ENCODE data around the gene PGS1. TPM values are rescaled to one million over a fixed set of nuclear protein-coding genes. Genes with fewer than 3 reads are reported as not detected.

PGS1 gene
- total and polyA plus RNA-seq, 10 of the 15 experiments (the other 5 are each of a cell fraction or from before 2014, with no cell fraction given), result 1.3 to 37.6 (median 27.4) TPM

DNA sequence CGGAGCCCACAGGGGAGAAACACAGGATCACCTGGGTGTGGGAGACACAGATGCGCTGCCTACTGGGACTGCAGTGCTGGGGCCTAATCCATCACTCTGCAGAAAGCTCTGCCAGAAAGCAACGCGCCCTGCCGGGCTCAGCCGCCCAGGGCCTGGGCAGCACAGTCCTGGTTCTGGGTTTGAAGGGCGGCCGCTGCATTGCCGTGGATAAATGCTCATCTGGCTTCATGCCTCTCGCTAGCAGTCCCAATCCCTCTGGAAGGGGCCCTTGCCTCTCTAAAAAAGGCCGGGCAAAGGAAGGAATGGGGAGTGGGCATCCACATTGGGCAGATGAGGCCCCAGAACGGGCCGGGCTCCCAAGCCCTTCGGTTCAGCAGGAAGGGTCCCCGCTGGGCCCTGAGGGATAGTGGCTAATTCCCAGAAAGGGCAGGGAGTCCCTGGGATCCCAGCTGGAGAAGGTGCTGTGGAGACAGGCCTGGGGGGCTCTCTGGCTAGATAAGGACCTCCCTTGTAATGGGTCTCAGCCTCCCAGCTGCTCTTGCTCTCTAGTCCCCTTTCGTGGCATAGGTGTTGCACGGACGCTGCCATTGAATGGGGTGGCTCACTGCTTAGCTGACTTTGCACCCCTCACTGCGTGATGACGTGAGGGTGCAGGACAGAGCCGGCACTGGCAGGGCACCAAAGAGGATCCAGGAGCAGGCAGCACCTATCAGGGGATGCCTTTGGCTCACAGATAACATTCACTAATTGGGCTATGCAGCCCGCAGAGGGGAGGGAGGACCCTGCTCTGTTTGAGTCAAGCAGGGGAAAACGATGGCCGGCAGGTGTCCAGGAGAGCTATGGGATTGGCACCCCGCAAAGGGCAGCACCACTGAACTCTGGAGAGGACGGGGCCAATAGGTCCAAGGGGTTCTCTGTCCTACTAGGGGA is 88.6 kb downstream of the PGS1 start (continued):
- TF ChIP-seq, protein P1, sequence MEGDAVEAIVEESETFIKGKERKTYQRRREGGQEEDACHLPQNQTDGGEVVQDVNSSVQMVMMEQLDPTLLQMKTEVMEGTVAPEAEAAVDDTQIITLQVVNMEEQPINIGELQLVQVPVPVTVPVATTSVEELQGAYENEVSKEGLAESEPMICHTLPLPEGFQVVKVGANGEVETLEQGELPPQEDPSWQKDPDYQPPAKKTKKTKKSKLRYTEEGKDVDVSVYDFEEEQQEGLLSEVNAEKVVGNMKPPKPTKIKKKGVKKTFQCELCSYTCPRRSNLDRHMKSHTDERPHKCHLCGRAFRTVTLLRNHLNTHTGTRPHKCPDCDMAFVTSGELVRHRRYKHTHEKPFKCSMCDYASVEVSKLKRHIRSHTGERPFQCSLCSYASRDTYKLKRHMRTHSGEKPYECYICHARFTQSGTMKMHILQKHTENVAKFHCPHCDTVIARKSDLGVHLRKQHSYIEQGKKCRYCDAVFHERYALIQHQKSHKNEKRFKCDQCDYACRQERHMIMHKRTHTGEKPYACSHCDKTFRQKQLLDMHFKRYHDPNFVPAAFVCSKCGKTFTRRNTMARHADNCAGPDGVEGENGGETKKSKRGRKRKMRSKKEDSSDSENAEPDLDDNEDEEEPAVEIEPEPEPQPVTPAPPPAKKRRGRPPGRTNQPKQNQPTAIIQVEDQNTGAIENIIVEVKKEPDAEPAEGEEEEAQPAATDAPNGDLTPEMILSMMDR (IDR thresholded peaks at IDR 0.05 in 2 of 3, conservative IDR thresholded peaks at IDR 0.05 in 1 of 3; ENCODE audit: control insufficient read depth in 2 of 3, extremely low read depth in 1 of 3, insufficient read depth in 1 of 3, low read depth in 3 of 3, low read length in 3 of 3), result no peak
- no peak for TF ChIP-seq SREBF1 (IDR thresholded peaks at IDR 0.05; ENCODE audit: low read length)
- TF ChIP-seq CHD4 (IDR thresholded peaks at IDR 0.05), result no peak
- no peak for TF ChIP-seq RELA (IDR thresholded peaks at IDR 0.05; ENCODE audit: borderline replicate concordance, partially characterized antibody)

DNA sequence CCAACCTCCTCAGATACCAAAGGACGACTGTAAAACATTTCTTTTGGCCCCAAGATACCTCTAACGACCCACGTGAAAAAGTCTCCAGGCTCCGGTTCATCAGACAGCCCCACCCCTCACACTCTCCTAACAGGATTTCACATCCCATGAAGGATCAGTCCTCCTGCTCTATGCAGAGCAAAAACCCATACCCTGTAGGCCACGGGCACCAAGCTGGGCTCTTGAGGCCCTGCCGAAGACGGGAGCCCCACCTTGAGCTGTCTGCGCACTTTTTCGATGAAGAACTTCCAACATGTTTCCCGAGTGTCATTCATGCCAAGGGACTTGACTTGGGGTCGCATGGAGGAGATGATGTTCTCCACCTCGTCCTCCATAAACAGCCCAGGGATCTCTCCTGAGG is 89.9 kb downstream of the PGS1 start:
- Histone ChIP-seq H4K20me1 (ENCODE audit: control insufficient read depth, insufficient read depth) (no peaks in the 10 kb centered on the region), H2AFZ (ENCODE audit: control insufficient read depth, low read depth, low read length) (no peak overlapping the region), H3K27ac (ENCODE audit: control insufficient read depth, insufficient read depth) (no peak overlapping the region), H3K4me3 (no peak overlapping the region), H3K79me2 (ENCODE audit: control insufficient read depth, insufficient read depth, low read length) (peaks cover 2% of the 10 kb centered on the region), H3K9ac (ENCODE audit: control insufficient read depth, insufficient read depth, low read length) (no peak overlapping the region), H3K27me3 (replicated peaks in 1 of 2; ENCODE audit: control insufficient read depth in 2 of 2, insufficient read depth in 2 of 2, low read length in 1 of 2) (no peaks in the 10 kb centered on the region), H3K4me2 (ENCODE audit: control insufficient read depth, insufficient read depth) (no peak overlapping the region), H3K4me1 (ENCODE audit: control insufficient read depth, insufficient read depth, low read length) (peaks cover 17% of the 10 kb centered on the region), H3K9me3 (replicated peaks; ENCODE audit: control insufficient read depth, insufficient read depth, low read length) (peaks cover 4% of the 10 kb centered on the region; the same call in 2 of the 3 replicates), H3K36me3 (ENCODE audit: control insufficient read depth in 2 of 2, insufficient read depth in 2 of 2, low read length in 1 of 2) (no peaks in the 10 kb centered on the region)
- intact Hi-C loops (cut with micrococcal nuclease; ENCODE audit: unreplicated experiment) (no loop called here), in situ Hi-C loops (cut with MboI) (no loop called here)
- RAD21 ChIA-PET (ENCODE audit: unreplicated experiment), result no interaction called here
- POLR2A ChIA-PET, result no interaction called here
- no peak for FAIRE-seq
- ATAC-seq, result no peak
- DNase-seq (ENCODE audit: low read depth, low spot score), result no peak
- no TSS peak for BruUV-seq (replicated peaks)
- SMC1A ChIA-PET (ENCODE audit: uncharacterized antibody, unreplicated experiment), result no interaction called here
- 35% methylated on average over 12 of the region's 12 CpGs for WGBS (ENCODE audit: insufficient coverage, insufficient replicate concordance, low lambda C conversion rate, missing lambda C conversion rate)
- CTCF ChIA-PET, result no interaction called here
- TF ChIP-seq CBFB (IDR thresholded peaks at IDR 0.05; ENCODE audit: low read depth), result no peak
- no peak for TF ChIP-seq RB1 (IDR thresholded peaks at IDR 0.05; ENCODE audit: borderline replicate concordance)
- no peak for TF ChIP-seq KLF5 (IDR thresholded peaks at IDR 0.05; ENCODE audit: partially characterized antibody)
- no peak for TF ChIP-seq FOS (IDR thresholded peaks at IDR 0.05; ENCODE audit: borderline replicate concordance, extremely low read depth, insufficient read length)
- TF ChIP-seq, protein P2, sequence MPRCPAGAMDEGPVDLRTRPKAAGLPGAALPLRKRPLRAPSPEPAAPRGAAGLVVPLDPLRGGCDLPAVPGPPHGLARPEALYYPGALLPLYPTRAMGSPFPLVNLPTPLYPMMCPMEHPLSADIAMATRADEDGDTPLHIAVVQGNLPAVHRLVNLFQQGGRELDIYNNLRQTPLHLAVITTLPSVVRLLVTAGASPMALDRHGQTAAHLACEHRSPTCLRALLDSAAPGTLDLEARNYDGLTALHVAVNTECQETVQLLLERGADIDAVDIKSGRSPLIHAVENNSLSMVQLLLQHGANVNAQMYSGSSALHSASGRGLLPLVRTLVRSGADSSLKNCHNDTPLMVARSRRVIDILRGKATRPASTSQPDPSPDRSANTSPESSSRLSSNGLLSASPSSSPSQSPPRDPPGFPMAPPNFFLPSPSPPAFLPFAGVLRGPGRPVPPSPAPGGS (IDR thresholded peaks at IDR 0.05; ENCODE audit: borderline replicate concordance, insufficient read depth, low read depth, low read length, poor library complexity, severe bottlenecking), result no peak
- TF ChIP-seq TCF7 (IDR thresholded peaks at IDR 0.05; ENCODE audit: borderline replicate concordance), result no peak
- TF ChIP-seq ASH2L (IDR thresholded peaks at IDR 0.05; ENCODE audit: borderline replicate concordance, low read depth), result no peak
- no peak for TF ChIP-seq ZZZ3 (IDR thresholded peaks at IDR 0.05; ENCODE audit: control insufficient read depth, insufficient read length, low read depth)
- no peak for TF ChIP-seq RUNX3 (IDR thresholded peaks at IDR 0.05; ENCODE audit: low read length)
- no peak for TF ChIP-seq CREM (IDR thresholded peaks at IDR 0.05; ENCODE audit: low read depth)
- TF ChIP-seq, protein P3, sequence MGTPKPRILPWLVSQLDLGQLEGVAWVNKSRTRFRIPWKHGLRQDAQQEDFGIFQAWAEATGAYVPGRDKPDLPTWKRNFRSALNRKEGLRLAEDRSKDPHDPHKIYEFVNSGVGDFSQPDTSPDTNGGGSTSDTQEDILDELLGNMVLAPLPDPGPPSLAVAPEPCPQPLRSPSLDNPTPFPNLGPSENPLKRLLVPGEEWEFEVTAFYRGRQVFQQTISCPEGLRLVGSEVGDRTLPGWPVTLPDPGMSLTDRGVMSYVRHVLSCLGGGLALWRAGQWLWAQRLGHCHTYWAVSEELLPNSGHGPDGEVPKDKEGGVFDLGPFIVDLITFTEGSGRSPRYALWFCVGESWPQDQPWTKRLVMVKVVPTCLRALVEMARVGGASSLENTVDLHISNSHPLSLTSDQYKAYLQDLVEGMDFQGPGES (IDR thresholded peaks at IDR 0.05), result no peak
- TF ChIP-seq ZNF384 (IDR thresholded peaks at IDR 0.05; ENCODE audit: borderline replicate concordance, low read depth, low read length), result no peak
- TF ChIP-seq CHD1 (IDR thresholded peaks at IDR 0.05; ENCODE audit: low read depth, low read length), result no peak
- TF ChIP-seq NFXL1 (IDR thresholded peaks at IDR 0.05; ENCODE audit: borderline replicate concordance), result no peak
